ENCODE measurements around the gene PTP4A2.

PTP4A2 gene

GRCh38 chr1:31878058-31878457 lies 60.1 kb downstream of the PTP4A2 start:
- H3K9me3 ChIP-seq (ENCODE audit: control insufficient read depth, low read depth, low read length) = no peaks in the 10 kb centered on the region
- H3K36me3 ChIP-seq (ENCODE audit: control insufficient read depth, low read depth, low read length) = no peaks in the 10 kb centered on the region
- H3K9ac ChIP-seq (ENCODE audit: low read length) = no peak overlapping the region
- H3K27ac ChIP-seq (ENCODE audit: low read length) = no peak overlapping the region
- no peaks in the 10 kb centered on the region for H3K4me1 ChIP-seq (ENCODE audit: control insufficient read depth, low read depth, low read length)
- H3K4me3 ChIP-seq (ENCODE audit: low read length) = no peak overlapping the region
- H3K27me3 ChIP-seq (ENCODE audit: control insufficient read depth, insufficient read depth, low read length) = no peaks in the 10 kb centered on the region

GRCh38 chr1:31877544-31877943 lies 60.6 kb downstream of the PTP4A2 start:
- no peaks in the 10 kb centered on the region for H3K9me3 ChIP-seq (ENCODE audit: control insufficient read depth, low read depth, low read length)
- H3K4me1 ChIP-seq (ENCODE audit: control insufficient read depth, low read depth, low read length) = no peaks in the 10 kb centered on the region
- no peak overlapping the region for H3K9ac ChIP-seq (ENCODE audit: low read length)
- no peaks in the 10 kb centered on the region for H3K36me3 ChIP-seq (ENCODE audit: control insufficient read depth, low read depth, low read length)
- no peaks in the 10 kb centered on the region for H3K27me3 ChIP-seq (ENCODE audit: control insufficient read depth, insufficient read depth, low read length)
- H3K4me3 ChIP-seq (ENCODE audit: low read length) = no peak overlapping the region
- H3K27ac ChIP-seq (ENCODE audit: low read length) = no peak overlapping the region

GRCh38 chr1:31875636-31876236 lies 62.4 kb downstream of the PTP4A2 start:
- no peaks in the 10 kb centered on the region for H3K4me1 ChIP-seq (ENCODE audit: control insufficient read depth, low read depth, low read length)
- no peaks in the 10 kb centered on the region for H3K9me3 ChIP-seq (ENCODE audit: control insufficient read depth, low read depth, low read length)
- no peak overlapping the region for H3K9ac ChIP-seq (ENCODE audit: low read length)
- H3K27ac ChIP-seq (ENCODE audit: low read length) = no peak overlapping the region
- H3K4me3 ChIP-seq (ENCODE audit: low read length) = no peak overlapping the region
- no peaks in the 10 kb centered on the region for H3K27me3 ChIP-seq (ENCODE audit: control insufficient read depth, insufficient read depth, low read length)
- no peaks in the 10 kb centered on the region for H3K36me3 ChIP-seq (ENCODE audit: control insufficient read depth, low read depth, low read length)

GRCh38 chr1:31874942-31875341 lies 63.2 kb downstream of the PTP4A2 start:
- no peak overlapping the region for H3K4me3 ChIP-seq (ENCODE audit: low read length)
- H3K36me3 ChIP-seq (ENCODE audit: control insufficient read depth, low read depth, low read length) = no peaks in the 10 kb centered on the region
- H3K27me3 ChIP-seq (ENCODE audit: control insufficient read depth, insufficient read depth, low read length) = no peaks in the 10 kb centered on the region
- no peak overlapping the region for H3K27ac ChIP-seq (ENCODE audit: low read length)
- H3K4me1 ChIP-seq (ENCODE audit: control insufficient read depth, low read depth, low read length) = no peaks in the 10 kb centered on the region
- H3K9ac ChIP-seq (ENCODE audit: low read length) = no peak overlapping the region
- H3K9me3 ChIP-seq (ENCODE audit: control insufficient read depth, low read depth, low read length) = no peaks in the 10 kb centered on the region

DNA sequence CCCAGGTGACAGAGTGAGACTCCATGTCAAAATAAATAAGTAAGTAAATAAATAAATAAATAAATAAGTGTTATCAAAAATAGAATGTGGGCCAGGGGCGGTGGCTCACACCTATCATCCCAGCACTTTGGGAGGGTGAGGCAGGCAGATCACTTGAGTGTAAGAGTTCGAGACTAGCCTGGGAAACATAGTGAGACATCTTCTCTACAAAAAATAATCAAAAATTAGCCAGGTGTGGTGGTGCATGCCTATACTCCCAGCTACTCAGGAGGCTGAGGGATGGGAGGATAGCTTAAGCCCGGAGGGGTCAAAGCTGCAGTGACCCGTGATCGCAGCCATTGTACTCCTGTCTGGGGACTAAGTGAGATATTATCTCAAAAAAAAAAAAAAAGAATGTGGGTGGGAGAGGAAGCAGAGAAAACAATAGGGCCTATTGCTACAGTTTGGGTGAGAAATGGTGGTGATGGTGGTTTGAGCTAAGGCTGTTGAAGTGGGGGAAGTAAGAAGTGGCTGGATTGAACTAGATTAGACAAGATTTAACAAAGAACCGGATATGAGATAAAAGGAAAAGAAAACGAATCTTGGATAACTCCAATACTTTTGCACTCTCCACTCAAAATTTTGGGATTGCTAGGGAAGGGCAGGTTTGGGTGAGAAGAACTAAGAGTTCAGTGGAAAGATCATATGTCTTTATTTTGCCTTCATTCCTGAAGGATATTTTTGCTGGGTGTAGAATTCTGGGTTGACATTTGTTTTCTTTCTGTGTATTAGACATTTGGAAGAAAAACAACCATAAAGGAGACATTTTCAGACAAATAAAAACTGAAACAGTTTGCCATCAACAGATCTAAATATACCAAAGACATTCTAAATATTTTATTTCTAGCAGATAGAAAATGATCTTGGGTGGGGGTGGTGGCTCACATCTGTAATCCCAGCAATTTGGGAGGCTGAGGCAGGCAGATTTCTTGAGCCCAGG lies 65.2 kb downstream of the PTP4A2 start:
- Histone ChIP-seq H3K9me3 (ENCODE audit: control insufficient read depth, low read depth, low read length) (no peaks in the 10 kb centered on the region), H3K36me3 (ENCODE audit: control insufficient read depth, low read depth, low read length) (no peaks in the 10 kb centered on the region), H3K9ac (ENCODE audit: low read length) (no peak overlapping the region), H3K4me1 (ENCODE audit: control insufficient read depth, low read depth, low read length) (no peaks in the 10 kb centered on the region), H3K27me3 (ENCODE audit: control insufficient read depth, insufficient read depth, low read length) (no peaks in the 10 kb centered on the region), H3K27ac (ENCODE audit: low read length) (no peak overlapping the region), H3K4me3 (ENCODE audit: low read length) (no peak overlapping the region)

- Histone ChIP-seq H3K36me3 (ENCODE audit: control insufficient read depth, low read depth, low read length) (no peaks in the 10 kb centered on the region), H3K4me1 (ENCODE audit: control insufficient read depth, low read depth, low read length) (no peaks in the 10 kb centered on the region), H3K27ac (ENCODE audit: low read length) (no peak overlapping the region), H3K9ac (ENCODE audit: low read length) (no peak overlapping the region), H3K9me3 (ENCODE audit: control insufficient read depth, low read depth, low read length) (no peaks in the 10 kb centered on the region), H3K4me3 (ENCODE audit: low read length) (no peak overlapping the region), H3K27me3 (ENCODE audit: control insufficient read depth, insufficient read depth, low read length) (no peaks in the 10 kb centered on the region)
Measured at GRCh38 chr1:31871703-31872102, 66.5 kb downstream of the PTP4A2 start.

GRCh38 chr1:31870086-31870736 lies 68.0 kb downstream of the PTP4A2 start:
- Histone ChIP-seq H3K36me3 (ENCODE audit: control insufficient read depth, low read depth, low read length) (no peaks in the 10 kb centered on the region), H3K9me3 (ENCODE audit: control insufficient read depth, low read depth, low read length) (no peaks in the 10 kb centered on the region), H3K4me3 (ENCODE audit: low read length) (no peak overlapping the region), H3K27ac (ENCODE audit: low read length) (no peak overlapping the region), H3K4me1 (ENCODE audit: control insufficient read depth, low read depth, low read length) (no peaks in the 10 kb centered on the region), H3K9ac (ENCODE audit: low read length) (no peak overlapping the region), H3K27me3 (ENCODE audit: control insufficient read depth, insufficient read depth, low read length) (no peaks in the 10 kb centered on the region)

- H3K4me3 ChIP-seq (ENCODE audit: low read length) = no peak overlapping the region
- no peaks in the 10 kb centered on the region for H3K9me3 ChIP-seq (ENCODE audit: control insufficient read depth, low read depth, low read length)
- no peaks in the 10 kb centered on the region for H3K27me3 ChIP-seq (ENCODE audit: control insufficient read depth, insufficient read depth, low read length)
- H3K4me1 ChIP-seq (ENCODE audit: control insufficient read depth, low read depth, low read length) = no peaks in the 10 kb centered on the region
- H3K9ac ChIP-seq (ENCODE audit: low read length) = no peak overlapping the region
- no peaks in the 10 kb centered on the region for H3K36me3 ChIP-seq (ENCODE audit: control insufficient read depth, low read depth, low read length)
- no peak overlapping the region for H3K27ac ChIP-seq (ENCODE audit: low read length)
Measured at GRCh38 chr1:31869449-31869848, 68.7 kb downstream of the PTP4A2 start.

- H3K36me3 ChIP-seq (ENCODE audit: control insufficient read depth, low read depth, low read length) = no peaks in the 10 kb centered on the region
- no peak overlapping the region for H3K27ac ChIP-seq (ENCODE audit: low read length)
- H3K9me3 ChIP-seq (ENCODE audit: control insufficient read depth, low read depth, low read length) = no peaks in the 10 kb centered on the region
- no peaks in the 10 kb centered on the region for H3K27me3 ChIP-seq (ENCODE audit: control insufficient read depth, insufficient read depth, low read length)
- no peak overlapping the region for H3K9ac ChIP-seq (ENCODE audit: low read length)
- H3K4me1 ChIP-seq (ENCODE audit: control insufficient read depth, low read depth, low read length) = no peaks in the 10 kb centered on the region
- H3K4me3 ChIP-seq (ENCODE audit: low read length) = no peak overlapping the region
Measured at GRCh38 chr1:31868862-31869261, 69.3 kb downstream of the PTP4A2 start.

DNA sequence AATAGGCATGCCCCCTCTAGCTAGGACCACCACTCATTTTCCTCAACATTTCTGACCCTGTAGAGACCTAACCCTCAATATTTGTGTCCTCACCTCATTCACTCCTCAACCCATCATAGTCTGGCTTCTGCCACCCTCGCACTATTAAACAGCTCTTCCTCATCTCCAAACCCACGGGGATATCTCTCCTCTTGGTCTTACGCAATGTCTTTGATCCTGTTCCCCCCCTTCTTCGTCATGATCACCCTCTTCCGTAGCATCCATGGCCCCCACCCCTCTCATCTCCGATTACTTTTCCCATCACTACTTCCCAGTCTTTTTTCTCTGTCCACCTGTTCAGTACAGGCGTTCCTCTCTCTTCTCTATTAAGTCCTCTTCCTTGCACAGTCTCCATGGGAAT lies 70.6 kb downstream of the PTP4A2 start:
- Histone ChIP-seq H3K9ac (ENCODE audit: low read length) (no peak overlapping the region), H3K36me3 (ENCODE audit: control insufficient read depth, low read depth, low read length) (no peaks in the 10 kb centered on the region), H3K27me3 (ENCODE audit: control insufficient read depth, insufficient read depth, low read length) (no peaks in the 10 kb centered on the region), H3K9me3 (ENCODE audit: control insufficient read depth, low read depth, low read length) (no peaks in the 10 kb centered on the region), H3K4me1 (ENCODE audit: control insufficient read depth, low read depth, low read length) (no peaks in the 10 kb centered on the region), H3K4me3 (ENCODE audit: low read length) (no peak overlapping the region), H3K27ac (ENCODE audit: low read length) (no peak overlapping the region)

- no peaks in the 10 kb centered on the region for H3K27me3 ChIP-seq (ENCODE audit: control insufficient read depth, insufficient read depth, low read length)
- H3K4me3 ChIP-seq (ENCODE audit: low read length) = no peak overlapping the region
- H3K27ac ChIP-seq (ENCODE audit: low read length) = no peak overlapping the region
- no peaks in the 10 kb centered on the region for H3K4me1 ChIP-seq (ENCODE audit: control insufficient read depth, low read depth, low read length)
- no peaks in the 10 kb centered on the region for H3K9me3 ChIP-seq (ENCODE audit: control insufficient read depth, low read depth, low read length)
- H3K36me3 ChIP-seq (ENCODE audit: control insufficient read depth, low read depth, low read length) = no peaks in the 10 kb centered on the region
- no peak overlapping the region for H3K9ac ChIP-seq (ENCODE audit: low read length)
Measured at GRCh38 chr1:31866450-31867032, 71.6 kb downstream of the PTP4A2 start.

Measured in iPS-18a (cell line).